Sciatic nerve (tissue), 2 donors: Measurements from ENCODE around the gene SAMD8. TPM values are rescaled to one million over a fixed set of nuclear protein-coding genes. Genes with fewer than 3 reads are reported as not detected.

Experiments
- ATAC-seq: fragments of 200-7000 bp; cut with Tn5 transposase; one replicate; pipeline ENCODE4 v1.9.1; 2020; ENCODE audit warnings: mild to moderate bottlenecking, moderate library complexity
- DNase-seq: peaks from one replicate; pipeline ENCODE4 v3.0.0-alpha.2; 2020; ENCODE audit warnings: low spot score
- intact Hi-C: fragments of 100-400 bp; cut with DNase I; formaldehyde crosslinking; loops from one replicate; pipeline ENCODE4 v1.14.2; 2022
- total RNA-seq: library from RNA; stranded (reverse); fragmentation: NEBNext Ultra II Directional; extraction: Animal tissue kit (Norgen Biotek cat#: 25700); gene quantifications from one replicate; pipeline ENCODE4 v1.2.1, GENCODE V29; 2021
- donor health status: DM: no; HTN: no; CAD: no.
- donor health status: DM: no; HTN: no; CAD: no.

The SAMD8 gene
- total RNA-seq, 1 donor from 2014 or later, result 51.4 TPM

GRCh38 chr10:75230600-75231038, 119.2 kb downstream of the SAMD8 start:
- intact Hi-C loops, result loop anchor here (10.0 kb wide), 1 partner anchor 966 kb away; no protein-coding TSS in a partner anchor
- ATAC-seq (peak; percentile 56), DNase-seq (peak; percentile 96)

Other genes with a start within 250 kb of the SAMD8 start
- 120 TPM for gene VDAC2, start 99.1 kb downstream of the SAMD8 start, total RNA-seq
- gene COMTD1, start 124.3 kb downstream of the SAMD8 start, total RNA-seq, result 13.0 TPM